Omental fat pad (tissue), 4 donors: ENCODE data around the gene TAL1. TPM values are rescaled to one million over a fixed set of nuclear protein-coding genes. Genes with fewer than 3 reads are reported as not detected.
A peak's percentile ranks its signal among the peaks of the same experiment; 100 is the strongest.

Experiments used
- ATAC-seq: fragments of 150-250 bp; one replicate; pipeline ENCODE4 v1.9.1; 2016; ENCODE audit warnings: mild to moderate bottlenecking, moderate library complexity; ENCODE audit not compliant: low FRiP score
- DNase-seq: peaks from one replicate; pipeline ENCODE4 v3.0.0-alpha.2; 2019; ENCODE audit warnings: low spot score
- CTCF ChIP-seq, 3 donors: fragments of 450-650 bp; IDR thresholded peaks; one replicate each; pipeline ENCODE4 v1.5.1; 2016 to 2017; ENCODE audit warnings: antibody characterized with exemption in 3 of 3, mild to moderate bottlenecking in 3 of 3, moderate library complexity in 2 of 3
- total RNA-seq, 4 donors: library from RNA; depleted of rRNA; stranded (reverse); fragments of >200 nt; gene quantifications; one replicate each; pipeline ENCODE4 v1.1.0, GENCODE V29; 2016

Gene TAL1
- total RNA-seq, 4 donors from 2014 or later = 2.4 to 21.1 (median 5.1) TPM

- no peak for TF ChIP-seq CTCF (IDR thresholded peaks at IDR 0.05)
- ATAC-seq (no peak), DNase-seq (no peak)
These were observed 2.8 kb downstream of the TAL1 start for GRCh38 chr1:47229031-47229885.

- no peak for TF ChIP-seq CTCF (IDR thresholded peaks at IDR 0.05)
- no peak for ATAC-seq
- DNase-seq = no peak
These were observed 3.4 kb downstream of the TAL1 start for GRCh38 chr1:47228644-47229030.

- no peak for ATAC-seq
- no peak for TF ChIP-seq CTCF (IDR thresholded peaks at IDR 0.05)
- DNase-seq = no peak
These were observed 4.4 kb downstream of the TAL1 start for GRCh38 chr1:47227341-47228232.

- ATAC-seq (no peak), DNase-seq (no peak)
- no peak for TF ChIP-seq CTCF (IDR thresholded peaks at IDR 0.05)
These were observed 5.2 kb downstream of the TAL1 start for GRCh38 chr1:47226839-47227215.

GRCh38 chr1:47226121-47226838 is 5.7 kb downstream of the TAL1 start:
- ATAC-seq = no peak
- TF ChIP-seq CTCF (IDR thresholded peaks at IDR 0.05) = no peak
- DNase-seq = no peak

- peak; percentile 25 for ATAC-seq
- TF ChIP-seq CTCF (IDR thresholded peaks at IDR 0.05) = no peak
- DNase-seq = no peak
These were observed 6.5 kb downstream of the TAL1 start for GRCh38 chr1:47225430-47226100.
